ENCODE data around the gene MRPS16.

Gene MRPS16

GRCh38 chr10:73252445-73253224, at the start of gene MRPS16:
Gene MRPS16 (minus strand): TSS chr10:73252644. CDS start chr10:73252482, 162 bp downstream.
- no peak for TF ChIP-seq CTCF (conservative IDR thresholded peaks at IDR 0.05)

GRCh38 chr10:73296946-73297345, 44.5 kb upstream of the MRPS16 start:
- no peak for TF ChIP-seq CTCF (conservative IDR thresholded peaks at IDR 0.05)
- H3K27ac ChIP-seq, result no peak overlapping the region

More at GRCh38 chr10:73252445-73253224, at the start of gene MRPS16:
- H3K27ac ChIP-seq, result peak within 1 kb of the TSS; percentile 95

- TF ChIP-seq CTCF (conservative IDR thresholded peaks at IDR 0.05), result no peak
- H3K27ac ChIP-seq, result no peak overlapping the region
Observed at GRCh38 chr10:73293461-73293860, 41.0 kb upstream of the MRPS16 start.

GRCh38 chr10:73289958-73290357, 37.5 kb upstream of the MRPS16 start:
- no peak overlapping the region for H3K27ac ChIP-seq
- no peak for TF ChIP-seq CTCF (conservative IDR thresholded peaks at IDR 0.05)

GRCh38 chr10:73287441-73287840, 35.0 kb upstream of the MRPS16 start:
- TF ChIP-seq CTCF (conservative IDR thresholded peaks at IDR 0.05), result no peak
- no peak overlapping the region for H3K27ac ChIP-seq

- TF ChIP-seq CTCF (conservative IDR thresholded peaks at IDR 0.05), result no peak
Observed at GRCh38 chr10:73281097-73281496, 28.7 kb upstream of the MRPS16 start.

GRCh38 chr10:73264423-73264822, 12.0 kb upstream of the MRPS16 start:
- H3K27ac ChIP-seq, result peak overlapping the region; percentile 63
- no peak for TF ChIP-seq CTCF (conservative IDR thresholded peaks at IDR 0.05)

More at GRCh38 chr10:73281097-73281496, 28.7 kb upstream of the MRPS16 start:
- no peak overlapping the region for H3K27ac ChIP-seq

Data from VCaP (cell line).